Measurements from ENCODE around the gene ARL4C.

The ARL4C gene

DNA sequence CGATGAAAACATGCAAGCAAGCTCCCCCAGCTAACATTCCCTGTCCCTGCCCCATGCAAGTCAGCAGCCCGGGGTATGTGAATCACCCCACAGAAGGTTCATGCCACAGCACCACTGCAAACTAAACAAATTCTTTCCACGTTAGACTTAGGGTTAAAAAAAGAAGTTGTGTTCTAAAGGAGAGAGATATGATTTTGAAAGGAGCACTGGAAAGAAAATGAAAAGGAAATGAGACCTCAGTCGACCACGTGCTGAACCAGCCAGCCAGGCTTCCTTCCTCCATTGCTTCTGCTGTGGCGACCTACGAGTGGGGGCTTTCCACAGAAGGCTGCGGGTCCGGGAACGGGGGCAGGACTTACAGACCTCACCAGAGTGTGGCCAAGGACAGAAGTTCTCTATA, 52.0 kb downstream of the ARL4C start:
- no peak for FAIRE-seq

DNA sequence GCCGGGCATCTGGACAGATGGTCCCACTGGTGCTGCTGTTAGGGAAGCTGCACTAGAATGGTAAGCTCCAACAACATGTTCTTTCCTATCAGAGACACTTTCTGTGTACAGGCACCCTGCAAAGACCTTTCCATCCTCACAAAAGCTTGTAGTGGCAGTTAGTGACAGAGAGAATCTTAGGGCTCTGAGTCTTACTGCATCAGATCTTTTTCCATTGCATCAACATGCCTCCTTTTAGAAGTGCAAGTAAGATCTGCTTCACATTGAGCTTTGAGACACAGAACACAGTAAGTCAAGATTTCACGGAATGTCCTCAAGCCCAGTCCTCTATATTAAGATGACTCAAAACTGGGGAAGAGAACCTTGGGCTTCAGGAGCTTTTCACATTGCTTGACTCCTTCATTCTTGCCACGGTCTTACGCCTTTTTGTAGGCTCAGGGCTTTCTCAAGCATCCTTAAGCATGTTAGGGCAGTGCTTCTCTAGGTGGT, 52.6 kb downstream of the ARL4C start:
- no peak for FAIRE-seq
